Fibroblast of the conjunctiva (primary cell): ENCODE results near the gene RYR3.

ENCODE experiments used
- DNase-seq: peaks from one replicate; pipeline ENCODE4 v3.0.0-alpha.2; 2010; ENCODE audit warnings: low read depth

Gene RYR3

GRCh38 chr15:33894193-33894592, 583.4 kb downstream of the RYR3 start:
- DNase-seq = no peak

GRCh38 chr15:33902043-33902442, 591.3 kb downstream of the RYR3 start:
- DNase-seq = no peak

- no peak for DNase-seq
Measured at GRCh38 chr15:33903661-33904060, 592.9 kb downstream of the RYR3 start.

GRCh38 chr15:33907326-33907725, 596.6 kb downstream of the RYR3 start:
- DNase-seq = no peak

GRCh38 chr15:33908406-33908805, 597.6 kb downstream of the RYR3 start:
- DNase-seq = no peak

GRCh38 chr15:33910741-33911140, 600.0 kb downstream of the RYR3 start:
- DNase-seq = no peak

- DNase-seq = no peak
Measured at GRCh38 chr15:33912326-33912725, 601.6 kb downstream of the RYR3 start.

- no peak for DNase-seq
Measured at GRCh38 chr15:33913459-33913858, 602.7 kb downstream of the RYR3 start.
